Urothelium cell line (cell line): Measurements from ENCODE around the gene NDST4.

Source experiments
- DNase-seq: peaks from one replicate; pipeline ENCODE4 v3.0.0; 2011; ENCODE audit warnings: low spot score, mixed read lengths
- FAIRE-seq: peaks from 2 replicates; lab custom pipeline; 2011; peaks lifted over from hg19 to GRCh38; lab: Jason Lieb, UNC

Gene NDST4

DNA sequence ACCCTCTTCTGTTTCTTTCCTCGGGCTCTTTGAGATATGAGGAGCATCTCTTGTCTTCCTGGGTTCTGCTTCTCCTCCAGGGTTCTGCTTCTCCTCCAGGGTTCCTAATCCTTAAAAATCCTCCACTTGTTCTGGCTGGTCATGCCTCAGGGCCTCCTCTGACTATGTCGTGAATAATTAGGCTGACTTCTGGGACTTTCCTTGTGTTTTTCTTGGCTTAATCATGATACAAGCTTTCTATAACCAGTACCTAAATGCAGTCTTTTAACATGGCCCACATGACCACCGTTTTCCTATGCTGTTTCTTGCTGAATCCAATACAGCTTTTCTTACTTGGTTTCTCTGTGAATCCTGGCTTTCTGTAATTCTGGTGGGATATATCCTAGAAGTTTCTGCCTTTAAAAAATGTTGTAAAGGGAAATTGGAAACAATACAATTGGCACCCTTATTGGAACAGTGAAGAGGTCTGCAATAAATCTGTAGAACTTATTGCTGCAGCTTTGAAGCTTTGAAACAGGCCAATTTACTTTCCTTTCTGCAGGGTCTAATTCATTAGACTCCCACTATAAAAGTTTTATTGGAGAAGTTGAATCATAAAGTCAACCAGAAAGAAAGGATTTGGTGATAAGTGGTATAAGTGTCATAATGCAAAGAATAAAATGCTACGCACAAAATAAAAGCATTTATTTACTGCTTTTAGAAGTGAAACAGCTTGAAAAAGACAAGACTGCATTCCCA, 301.7 kb downstream of the NDST4 start:
- FAIRE-seq (no peak), DNase-seq (no peak)

GRCh38 chr4:114807759-114808404, 305.5 kb downstream of the NDST4 start:
- peak; percentile 81 for FAIRE-seq
- DNase-seq, result peak; percentile 66

DNA sequence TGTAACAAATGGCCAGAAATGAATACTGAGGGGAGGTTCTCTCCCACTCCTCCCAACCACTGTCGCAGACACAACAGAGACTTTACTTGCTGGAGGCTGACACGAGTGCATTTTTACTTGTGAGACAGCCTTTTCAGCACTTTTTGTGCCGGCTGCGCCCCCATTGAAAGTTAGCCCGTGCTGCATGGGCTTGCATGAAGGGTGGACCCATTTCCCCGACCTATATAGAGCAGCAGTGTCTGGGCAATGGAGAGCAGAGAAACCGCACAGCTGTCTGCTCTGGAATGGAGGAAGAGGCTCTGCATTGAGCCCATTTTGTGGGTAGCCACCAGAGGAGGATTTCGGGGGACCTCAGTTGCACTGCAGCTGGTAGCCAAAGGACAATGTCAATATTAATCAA, 306.1 kb downstream of the NDST4 start:
- FAIRE-seq (no peak), DNase-seq (peak; percentile 2)

DNA sequence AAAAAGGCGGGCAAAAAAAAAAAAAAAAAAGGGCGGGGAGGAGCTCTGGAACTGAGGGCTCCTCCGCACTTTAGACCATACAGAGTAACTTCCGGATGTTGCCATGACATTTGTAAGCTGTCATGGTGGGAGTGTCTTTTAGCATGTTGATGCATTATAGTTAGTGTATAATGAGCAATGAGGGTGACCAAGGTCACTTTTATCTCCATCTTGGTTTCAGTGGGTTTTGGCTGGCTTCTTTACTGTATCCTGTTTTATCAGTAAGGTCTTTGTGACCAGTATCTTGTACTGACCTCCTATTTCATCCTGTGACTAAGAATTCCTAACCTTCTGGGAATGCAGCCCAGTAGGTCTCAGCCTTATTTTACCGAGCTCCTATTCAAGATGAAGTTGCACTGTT, 321.4 kb downstream of the NDST4 start:
- FAIRE-seq (no peak), DNase-seq (no peak)

GRCh38 chr4:114785570-114785969, 327.9 kb downstream of the NDST4 start:
- DNase-seq (no peak), FAIRE-seq (no peak)

DNA sequence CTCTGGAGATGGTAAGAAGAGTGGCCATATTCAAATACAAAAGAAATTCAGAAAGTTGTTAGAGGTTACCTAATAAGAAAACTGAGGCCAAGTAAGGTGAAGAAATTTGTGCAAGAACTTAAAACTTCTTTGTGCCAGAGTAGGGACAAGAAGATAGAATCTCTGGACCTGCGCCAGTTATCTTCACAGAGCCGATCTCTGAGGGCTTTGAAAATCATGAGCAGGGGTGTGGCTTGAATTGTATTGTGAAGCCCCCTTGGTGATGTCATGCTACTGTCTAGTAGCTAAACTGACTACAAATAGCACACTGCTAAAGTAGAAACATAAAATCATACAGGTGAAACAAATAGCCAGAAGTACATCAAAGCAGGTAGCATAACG, 330.2 kb downstream of the NDST4 start:
- FAIRE-seq, result no peak
- DNase-seq, result no peak

GRCh38 chr4:114782415-114783214, 330.8 kb downstream of the NDST4 start:
- FAIRE-seq (no peak), DNase-seq (no peak)

- no peak for FAIRE-seq
- peak; percentile 29 for DNase-seq
These were observed 333.2 kb downstream of the NDST4 start for GRCh38 chr4:114780205-114780604.
